Ascending aorta (tissue), 2 donors: ENCODE measurements around the gene KY. TPM values are rescaled to one million over a fixed set of nuclear protein-coding genes. Genes with fewer than 3 reads are reported as not detected.

ENCODE experiments used
- DNase-seq, 2 donors: peaks; one replicate each; pipeline ENCODE4 v3.0.0-alpha.2; 2019; ENCODE audit warnings: low spot score in 2 of 2
- H3K27ac ChIP-seq, 2 donors: fragments of 200-600 bp; sonication (generic); one replicate each; pipeline ENCODE4 v1.5.1; 2016 to 2017; ENCODE audit warnings: mild to moderate bottlenecking in 1 of 2
- H3K27me3 ChIP-seq: fragments of 200-600 bp; sonication (generic); one replicate; pipeline ENCODE4 v1.5.1; 2017
- H3K36me3 ChIP-seq, 2 donors: fragments of 200-600 bp; sonication (generic); one replicate each; pipeline ENCODE4 v1.5.1; 2016
- H3K4me1 ChIP-seq, 2 donors: fragments of 200-600 bp; sonication (generic); one replicate each; pipeline ENCODE4 v1.5.1; 2016 to 2017; ENCODE audit warnings: mild to moderate bottlenecking in 1 of 2
- H3K4me3 ChIP-seq, 2 donors: fragments of 200-600 bp; sonication (generic); one replicate each; pipeline ENCODE4 v1.5.1; 2016 to 2017; ENCODE audit warnings: mild to moderate bottlenecking in 1 of 2
- H3K9me3 ChIP-seq, 2 donors: fragments of 200-600 bp; sonication (generic); one replicate each; pipeline ENCODE4 v1.5.1; 2016
- CTCF ChIP-seq, 3 experiments: fragments of 200-600 bp in 2 of 3; fragments of 450-650 bp in 1 of 3; sonication (generic) in 2 of 3; IDR thresholded peaks; one replicate each; pipeline ENCODE4 v1.5.1; 2016 to 2019; ENCODE audit warnings: antibody characterized with exemption in 3 of 3, mild to moderate bottlenecking in 1 of 3, moderate library complexity in 1 of 3
- intact Hi-C: fragments of 100-400 bp; cut with DNase I; formaldehyde crosslinking; loops from one replicate; pipeline ENCODE4 v1.15.1; 2023
- total RNA-seq: library from RNA; depleted of rRNA; stranded (reverse); fragments of >200 nt; gene quantifications from one replicate; pipeline ENCODE4 v1.1.0, GENCODE V29; 2016

Gene KY
- total RNA-seq, 1 donor from 2014 or later, result 0.43 TPM

GRCh38 chr3:134617608-134618477, 33.0 kb downstream of the KY start:
- intact Hi-C loops, result no loop called here
- no peak for TF ChIP-seq CTCF (IDR thresholded peaks at IDR 0.05)
- H3K4me1 ChIP-seq, result no peaks in the 10 kb centered on the region
- DNase-seq, result peak in 1 of 2 donors; percentile 48
- no peak overlapping the region for H3K4me3 ChIP-seq
- H3K9me3 ChIP-seq, result no peaks in the 10 kb centered on the region
- H3K27me3 ChIP-seq, result no peaks in the 10 kb centered on the region
- H3K27ac ChIP-seq, result no peak overlapping the region
- no peaks in the 10 kb centered on the region for H3K36me3 ChIP-seq

GRCh38 chr3:134615743-134616142, 35.1 kb downstream of the KY start:
- Histone ChIP-seq H3K27me3 (no peaks in the 10 kb centered on the region), H3K36me3 (no peaks in the 10 kb centered on the region), H3K9me3 (no peaks in the 10 kb centered on the region), H3K27ac (no peak overlapping the region), H3K4me3 (no peak overlapping the region), H3K4me1 (no peaks in the 10 kb centered on the region)
- TF ChIP-seq CTCF (IDR thresholded peaks at IDR 0.05), result no peak
- intact Hi-C loops, result no loop called here
- DNase-seq, result no peak

DNA sequence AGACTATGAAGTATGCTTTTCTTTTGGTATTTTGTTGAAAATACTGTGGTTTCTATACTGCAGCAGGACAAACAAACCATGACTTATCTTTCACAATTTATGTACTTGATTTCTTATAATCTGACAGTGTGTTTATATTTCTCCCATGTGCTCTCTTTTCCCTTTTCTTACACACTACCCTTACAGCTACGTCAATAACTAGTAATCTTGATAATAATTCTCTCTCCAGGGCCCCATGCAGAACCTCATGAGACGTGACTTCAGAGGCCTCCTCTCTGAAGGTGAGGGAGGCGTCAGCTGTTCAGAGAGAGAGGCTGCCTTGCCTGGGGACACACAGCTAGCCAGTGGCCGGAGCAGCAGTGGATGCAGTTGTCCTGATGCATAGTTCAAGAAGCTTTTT, 35.9 kb downstream of the KY start:
- no peaks in the 10 kb centered on the region for H3K27me3 ChIP-seq
- DNase-seq, result no peak
- no peak overlapping the region for H3K27ac ChIP-seq
- H3K36me3 ChIP-seq, result no peaks in the 10 kb centered on the region
- intact Hi-C loops, result no loop called here
- H3K4me1 ChIP-seq, result no peaks in the 10 kb centered on the region
- H3K4me3 ChIP-seq, result no peak overlapping the region
- TF ChIP-seq CTCF (IDR thresholded peaks at IDR 0.05), result no peak
- H3K9me3 ChIP-seq, result no peaks in the 10 kb centered on the region

DNA sequence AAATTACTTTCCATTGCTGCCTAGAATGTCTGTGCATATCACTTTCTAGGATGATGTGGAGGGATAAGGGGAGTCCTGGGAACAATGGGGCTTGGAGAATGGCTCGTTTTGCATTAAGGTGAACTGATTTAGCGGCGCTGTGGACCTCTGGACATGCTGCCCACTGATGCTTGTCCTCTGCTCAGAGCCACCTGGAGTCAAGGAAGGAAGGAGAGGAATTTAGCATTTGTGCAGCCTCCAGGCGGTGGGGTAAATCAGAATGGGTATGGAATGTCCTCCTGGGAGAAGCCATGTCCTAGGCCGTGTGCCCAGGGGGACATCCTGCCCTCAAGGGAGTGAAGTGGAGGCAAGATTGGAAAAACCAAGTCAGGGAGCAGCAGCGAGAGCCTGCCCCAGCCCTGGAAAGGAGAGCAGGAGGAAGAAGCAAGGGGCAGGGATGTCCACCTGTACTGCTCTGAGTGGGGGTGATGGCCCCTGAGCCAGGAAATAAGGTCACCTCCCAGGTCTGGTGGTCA, 37.8 kb downstream of the KY start:
- no peak for TF ChIP-seq CTCF (IDR thresholded peaks at IDR 0.05)
- H3K27ac ChIP-seq, result no peak overlapping the region
- intact Hi-C loops, result no loop called here
- no peaks in the 10 kb centered on the region for H3K36me3 ChIP-seq
- H3K4me1 ChIP-seq, result no peaks in the 10 kb centered on the region
- H3K9me3 ChIP-seq, result no peaks in the 10 kb centered on the region
- no peak for DNase-seq
- no peaks in the 10 kb centered on the region for H3K27me3 ChIP-seq
- H3K4me3 ChIP-seq, result no peak overlapping the region

DNA sequence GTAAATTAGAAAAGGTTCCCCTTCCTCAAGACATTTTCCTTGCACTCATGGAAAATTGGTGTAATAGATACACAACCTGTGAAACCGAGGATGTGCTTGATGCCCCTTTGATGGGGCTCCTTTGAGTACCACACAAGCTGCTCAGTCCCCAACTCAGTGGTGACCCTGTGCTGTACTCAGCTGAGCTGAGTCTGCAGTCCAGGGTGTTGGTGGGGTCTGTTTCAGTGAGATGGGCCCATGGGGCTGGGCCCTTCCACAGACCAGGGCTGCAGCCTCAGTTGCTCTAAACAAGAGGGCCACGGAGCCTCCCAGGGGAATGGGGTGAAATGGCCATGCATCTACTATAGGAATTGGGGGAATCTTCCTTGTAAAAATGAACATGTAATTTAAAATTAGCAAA, 39.3 kb downstream of the KY start:
- H3K4me1 ChIP-seq, result no peaks in the 10 kb centered on the region
- no peak for DNase-seq
- no peaks in the 10 kb centered on the region for H3K9me3 ChIP-seq
- intact Hi-C loops, result no loop called here
- H3K4me3 ChIP-seq, result no peak overlapping the region
- H3K36me3 ChIP-seq, result no peaks in the 10 kb centered on the region
- TF ChIP-seq CTCF (IDR thresholded peaks at IDR 0.05), result no peak
- H3K27ac ChIP-seq, result no peak overlapping the region
- no peaks in the 10 kb centered on the region for H3K27me3 ChIP-seq
